ENCODE data around the gene RGMA. TPM values are rescaled to one million over a fixed set of nuclear protein-coding genes. Genes with fewer than 3 reads are reported as not detected.

The RGMA gene
- total and polyA plus RNA-seq, 2 donors from 2014 or later = 4.4 to 4.7 TPM

GRCh38 chr15:93031103-93031464, 57.9 kb downstream of the RGMA start:
- peaks cover 3 to 11% (median 7%) of the 10 kb centered on the region in 3 donors for H3K36me3 ChIP-seq (ENCODE audit: control insufficient read depth in 2 of 3, insufficient read depth in 3 of 3, low read length in 3 of 3)
- peaks cover 0 to 15% (median 0%) of the 10 kb centered on the region in 3 donors for H3K4me1 ChIP-seq (ENCODE audit: control insufficient read depth in 2 of 3, insufficient read depth in 2 of 3, low read depth in 1 of 3, low read length in 3 of 3)
- peak in 2 of 5 donors; percentile 63 to 71 for DNase-seq

GRCh38 chr15:93030430-93031102, 58.4 kb downstream of the RGMA start:
- H3K4me3 ChIP-seq (ENCODE audit: low read length in 3 of 3) = no peak overlapping the region
- H3K9ac ChIP-seq (ENCODE audit: low read length in 3 of 3) = no peak overlapping the region
- H3K27ac ChIP-seq (ENCODE audit: low read depth in 2 of 2, low read length in 2 of 2) = no peak overlapping the region
- peak; percentile 77 for TF ChIP-seq CTCF (IDR thresholded peaks at IDR 0.05; ENCODE audit: borderline replicate concordance, extremely low read depth, insufficient read depth)
- intact Hi-C loops (cut with DNase I) = loop anchor here (5.0 kb wide), 1 partner anchor 1092 kb away; no protein-coding TSS in a partner anchor
- H3K4me1 ChIP-seq (ENCODE audit: control insufficient read depth in 2 of 3, insufficient read depth in 2 of 3, low read depth in 1 of 3, low read length in 3 of 3) = peaks cover 0 to 15% (median 0%) of the 10 kb centered on the region in 3 donors
- peaks cover 5 to 16% (median 12%) of the 10 kb centered on the region in 3 donors for H3K36me3 ChIP-seq (ENCODE audit: control insufficient read depth in 2 of 3, insufficient read depth in 3 of 3, low read length in 3 of 3)
- H3K27me3 ChIP-seq (ENCODE audit: control insufficient read depth, insufficient read depth, low read length) = no peaks in the 10 kb centered on the region
- no peak for FAIRE-seq
- H3K9me3 ChIP-seq (ENCODE audit: control insufficient read depth in 2 of 3, insufficient read depth in 1 of 3, low read length in 3 of 3) = no peaks in the 10 kb centered on the region
- peak; percentile 76 to 81 (median 77) for DNase-seq

More at GRCh38 chr15:93031103-93031464, 57.9 kb downstream of the RGMA start:
- intact Hi-C loops (cut with DNase I) = loop anchor here (5.0 kb wide), 1 partner anchor 1091 kb away; no protein-coding TSS in a partner anchor
- TF ChIP-seq CTCF (IDR thresholded peaks at IDR 0.05; ENCODE audit: borderline replicate concordance, extremely low read depth, insufficient read depth) = no peak
- no peak for FAIRE-seq
- Histone ChIP-seq H3K27ac (ENCODE audit: low read depth in 2 of 2, low read length in 2 of 2) (no peak overlapping the region), H3K9ac (ENCODE audit: low read length in 3 of 3) (no peak overlapping the region), H3K4me3 (ENCODE audit: low read length in 3 of 3) (no peak overlapping the region), H3K9me3 (ENCODE audit: control insufficient read depth in 2 of 3, insufficient read depth in 1 of 3, low read length in 3 of 3) (no peaks in the 10 kb centered on the region), H3K27me3 (ENCODE audit: control insufficient read depth, insufficient read depth, low read length) (no peaks in the 10 kb centered on the region)

GRCh38 chr15:93029836-93030429, 59.1 kb downstream of the RGMA start:
- H3K36me3 ChIP-seq (ENCODE audit: control insufficient read depth in 2 of 3, insufficient read depth in 3 of 3, low read length in 3 of 3) = peaks cover 7 to 18% (median 17%) of the 10 kb centered on the region in 3 donors
- H3K4me3 ChIP-seq (ENCODE audit: low read length in 3 of 3) = no peak overlapping the region
- intact Hi-C loops (cut with DNase I) = loop anchor here (5.0 kb wide), 1 partner anchor 1092 kb away; no protein-coding TSS in a partner anchor
- TF ChIP-seq CTCF (IDR thresholded peaks at IDR 0.05; ENCODE audit: borderline replicate concordance, extremely low read depth, insufficient read depth) = no peak
- no peak overlapping the region for H3K27ac ChIP-seq (ENCODE audit: low read depth in 2 of 2, low read length in 2 of 2)
- FAIRE-seq = no peak
- H3K4me1 ChIP-seq (ENCODE audit: control insufficient read depth in 2 of 3, insufficient read depth in 2 of 3, low read depth in 1 of 3, low read length in 3 of 3) = peaks cover 0 to 15% (median 0%) of the 10 kb centered on the region in 3 donors
- no peaks in the 10 kb centered on the region for H3K27me3 ChIP-seq (ENCODE audit: control insufficient read depth, insufficient read depth, low read length)
- no peaks in the 10 kb centered on the region for H3K9me3 ChIP-seq (ENCODE audit: control insufficient read depth in 2 of 3, insufficient read depth in 1 of 3, low read length in 3 of 3)
- H3K9ac ChIP-seq (ENCODE audit: low read length in 3 of 3) = no peak overlapping the region
- DNase-seq = peak in 2 of 5 donors; percentile 54 to 70
